Upper lobe of left lung (tissue), 4 donors: ENCODE measurements around the gene FAM174C.

ENCODE experiments used
- CTCF ChIP-seq, 6 experiments: fragments of 450-650 bp in 4 of 6; fragments of 200-600 bp in 2 of 6; sonication (generic) in 2 of 6; IDR thresholded peaks; one replicate each; pipeline ENCODE4 v1.5.1; 2016 to 2019; ENCODE audit warnings: antibody characterized with exemption in 6 of 6
- POLR2A ChIP-seq, 4 donors: fragments of 450-650 bp; IDR thresholded peaks; one replicate each; pipeline ENCODE4 v1.5.1; 2016 to 2017; ENCODE audit warnings: antibody characterized with exemption in 4 of 4, mild to moderate bottlenecking in 2 of 4

GRCh38 chr19:1270854-1271527, 4.3 kb upstream of the FAM174C start:
- TF ChIP-seq CTCF (IDR thresholded peaks at IDR 0.05), result no peak
- TF ChIP-seq POLR2A (IDR thresholded peaks at IDR 0.05), result no peak
